Neural progenitor cell (in vitro differentiated cells): ENCODE results near the gene RALGAPA1. TPM values are rescaled to one million over a fixed set of nuclear protein-coding genes. Genes with fewer than 3 reads are reported as not detected.

Source experiments
- DNase-seq: peaks from one replicate; pipeline ENCODE4 v3.0.0-alpha.2; 2016; ENCODE audit warnings: low spot score
- H2AFZ ChIP-seq: fragments of 200-600 bp; sonication (generic); replicated peaks from 2 replicates; pipeline ENCODE4 v1.6.1; 2016; ENCODE audit warnings: antibody characterized with exemption
- H3F3A ChIP-seq: fragments of 200-600 bp; sonication (generic); 2 replicates; pipeline ENCODE4 v1.6.1; 2016; ENCODE audit warnings: antibody characterized with exemption, low read depth
- H3K27ac ChIP-seq: fragments of 200-600 bp; sonication (generic); 2 replicates; pipeline ENCODE4 v1.5.1; 2016; ENCODE audit warnings: mild to moderate bottlenecking
- H3K27me3 ChIP-seq: fragments of 200-600 bp; sonication (generic); 2 replicates; pipeline ENCODE4 v1.6.1; 2016; ENCODE audit warnings: mild to moderate bottlenecking, moderate library complexity
- H3K36me3 ChIP-seq: fragments of 200-600 bp; sonication (generic); 2 replicates; pipeline ENCODE4 v1.5.1; 2016
- H3K4me1 ChIP-seq: fragments of 200-600 bp; sonication (generic); 2 replicates; pipeline ENCODE4 v1.6.1; 2016; ENCODE audit warnings: mixed run types
- H3K4me2 ChIP-seq: fragments of 200-600 bp; sonication (generic); 2 replicates; pipeline ENCODE4 v1.6.1; 2016
- H3K4me3 ChIP-seq: fragments of 200-600 bp; sonication (generic); 2 replicates; pipeline ENCODE4 v1.5.1; 2016
- H3K79me2 ChIP-seq: fragments of 200-600 bp; sonication (generic); 2 replicates; pipeline ENCODE4 v1.6.1; 2016; ENCODE audit warnings: low read depth
- H3K9ac ChIP-seq: fragments of 200-600 bp; sonication (generic); 2 replicates; pipeline ENCODE4 v1.6.1; 2016
- H3K9me3 ChIP-seq: fragments of 200-600 bp; sonication (generic); 2 replicates; pipeline ENCODE4 v1.5.1; 2016; ENCODE audit warnings: low read depth
- H4K20me1 ChIP-seq: fragments of 200-600 bp; sonication (generic); 2 replicates; pipeline ENCODE4 v1.6.1; 2016; ENCODE audit warnings: low read depth
- H3K27ac Mint-ChIP-seq: 3 replicates; pipeline ENCODE4 v1.8.0; 2021; ENCODE audit warnings: mixed read lengths
- H3K27me3 Mint-ChIP-seq: 2 replicates; pipeline ENCODE4 v1.8.0; 2022; ENCODE audit warnings: low read depth, mild to moderate bottlenecking, inconsistent platforms, moderate library complexity, mixed read lengths; ENCODE audit not compliant: insufficient read depth
- H3K36me3 Mint-ChIP-seq: 3 replicates; pipeline ENCODE4 v1.8.0; 2021; ENCODE audit warnings: mixed read lengths
- H3K4me1 Mint-ChIP-seq: 3 replicates; pipeline ENCODE4 v1.8.0; 2021; ENCODE audit warnings: mixed read lengths
- H3K4me3 Mint-ChIP-seq: 3 replicates; pipeline ENCODE4 v1.8.0; 2021; ENCODE audit warnings: mild to moderate bottlenecking, moderate library complexity, mixed read lengths
- H3K9me3 Mint-ChIP-seq: 3 replicates; pipeline ENCODE4 v1.8.0; 2020; ENCODE audit warnings: mixed read lengths
- CTCF ChIP-seq: fragments of 200-600 bp; sonication (generic); IDR thresholded peaks from 2 replicates; pipeline ENCODE4 v1.5.1; 2017; ENCODE audit warnings: antibody characterized with exemption, mild to moderate bottlenecking
- EZH2 ChIP-seq: fragments of 200-600 bp; sonication (generic); IDR thresholded peaks from 2 replicates; pipeline ENCODE4 v1.6.1; 2017; ENCODE audit warnings: antibody characterized with exemption, mild to moderate bottlenecking, moderate library complexity
- EZH2phosphoT487 ChIP-seq: fragments of 200-600 bp; sonication (generic); IDR thresholded peaks from 2 replicates; pipeline ENCODE4 v1.6.1; 2017; ENCODE audit warnings: antibody characterized with exemption
- total RNA-seq: library from RNA; depleted of rRNA; stranded (reverse); fragments of >200 nt; gene quantifications from 2 replicates; pipeline ENCODE4 v1.2.3, GENCODE V29; 2015; ENCODE audit warnings: low replicate concordance

The RALGAPA1 gene
- total RNA-seq, 1 donor from 2014 or later = 31.7 TPM

DNA sequence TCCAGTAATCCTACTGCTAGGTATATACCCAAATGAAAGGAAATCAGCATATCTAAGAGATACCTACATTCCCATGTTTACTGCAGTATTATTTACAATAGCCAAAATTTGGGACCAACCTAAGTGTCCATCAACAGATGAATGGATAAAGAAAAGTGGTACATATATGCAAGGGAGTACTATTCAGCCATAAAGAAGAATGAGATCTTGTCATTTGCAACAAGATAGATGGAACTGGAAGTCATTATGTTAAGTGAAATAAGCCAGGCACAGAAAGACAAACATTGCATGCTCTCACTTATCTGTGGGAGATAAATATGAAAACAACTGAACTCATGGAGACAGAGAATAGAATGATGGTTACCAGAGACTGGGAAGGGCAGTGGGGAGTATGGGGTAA is 165.6 kb downstream of the RALGAPA1 start:
- Histone ChIP-seq H4K20me1 (no peaks in the 10 kb centered on the region), H3K79me2 (no peaks in the 10 kb centered on the region), H3F3A (no peaks in the 10 kb centered on the region), H3K4me1 (no peaks in the 10 kb centered on the region), H3K9ac (no peak overlapping the region), H2AFZ (no peak overlapping the region), H3K4me2 (no peak overlapping the region), H3K36me3 (no peaks in the 10 kb centered on the region), H3K27me3 (no peaks in the 10 kb centered on the region), H3K27ac (no peak overlapping the region), H3K4me3 (no peak overlapping the region), H3K9me3 (no peaks in the 10 kb centered on the region)
- DNase-seq = no peak
- Mint-ChIP-seq H3K36me3 (peaks cover 41% of the 10 kb centered on the region), H3K27ac (no peak overlapping the region), H3K4me3 (no peak overlapping the region), H3K27me3 (no peaks in the 10 kb centered on the region), H3K4me1 (no peaks in the 10 kb centered on the region), H3K9me3 (peaks cover 16% of the 10 kb centered on the region)
- TF ChIP-seq EZH2 (no peak), EZH2phosphoT487 (no peak), CTCF (no peak)

DNA sequence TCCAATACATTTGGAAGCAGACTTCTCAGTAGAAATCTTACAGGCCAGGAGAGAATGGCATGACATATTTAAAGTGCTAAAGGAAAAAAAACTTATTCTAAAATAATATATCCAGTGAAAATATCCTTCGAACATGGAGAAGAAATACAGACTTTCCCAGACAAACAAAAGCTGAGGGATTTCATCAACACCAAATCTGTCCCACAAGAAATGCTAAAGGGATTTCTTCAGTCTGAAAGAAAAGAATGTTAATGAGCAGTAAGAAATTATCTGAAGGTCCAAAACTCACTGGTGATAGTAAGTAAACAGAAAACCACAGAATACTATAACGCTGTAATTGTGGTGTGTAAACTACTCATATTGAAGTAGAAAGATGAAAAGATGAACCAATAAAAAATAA is 171.2 kb downstream of the RALGAPA1 start:
- no peak for TF ChIP-seq EZH2phosphoT487
- DNase-seq = no peak
- Histone ChIP-seq H3K4me3 (no peak overlapping the region), H3K27me3 (no peaks in the 10 kb centered on the region), H2AFZ (no peak overlapping the region), H3K4me1 (no peaks in the 10 kb centered on the region), H4K20me1 (no peaks in the 10 kb centered on the region), H3K9me3 (no peaks in the 10 kb centered on the region), H3K9ac (no peak overlapping the region), H3K4me2 (no peak overlapping the region), H3F3A (no peaks in the 10 kb centered on the region), H3K36me3 (no peaks in the 10 kb centered on the region), H3K79me2 (no peaks in the 10 kb centered on the region), H3K27ac (no peak overlapping the region)
- H3K4me3 Mint-ChIP-seq = no peak overlapping the region
- H3K27me3 Mint-ChIP-seq = no peaks in the 10 kb centered on the region
- H3K9me3 Mint-ChIP-seq = peaks cover 21% of the 10 kb centered on the region
- no peaks in the 10 kb centered on the region for H3K4me1 Mint-ChIP-seq
- no peak overlapping the region for H3K27ac Mint-ChIP-seq
- H3K36me3 Mint-ChIP-seq = peaks cover 42% of the 10 kb centered on the region

DNA sequence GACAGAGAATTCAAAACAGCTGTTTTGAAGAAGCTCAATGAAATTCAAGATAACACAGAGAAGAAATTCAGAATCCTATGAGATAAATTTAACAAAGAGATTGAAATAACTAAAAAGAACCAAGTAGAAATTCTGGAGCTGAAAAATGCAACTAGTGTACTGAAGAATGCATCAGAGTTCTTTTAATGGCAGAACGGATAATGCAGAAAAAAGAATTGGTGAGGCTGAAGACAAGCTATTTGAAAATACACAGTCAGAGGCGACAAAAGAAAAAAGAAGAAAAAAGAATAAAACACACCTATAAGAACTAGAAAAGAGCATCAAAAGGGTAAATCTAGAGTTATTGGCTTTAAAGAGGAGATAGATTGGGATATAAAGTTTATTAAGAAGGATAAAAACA is 171.8 kb downstream of the RALGAPA1 start:
- Histone ChIP-seq H4K20me1 (no peaks in the 10 kb centered on the region), H3K27me3 (no peaks in the 10 kb centered on the region), H2AFZ (no peak overlapping the region), H3K4me3 (no peak overlapping the region), H3K79me2 (no peaks in the 10 kb centered on the region), H3F3A (no peaks in the 10 kb centered on the region), H3K36me3 (no peaks in the 10 kb centered on the region), H3K27ac (no peak overlapping the region), H3K4me2 (no peak overlapping the region), H3K9ac (no peak overlapping the region), H3K4me1 (peaks cover 1% of the 10 kb centered on the region), H3K9me3 (no peaks in the 10 kb centered on the region)
- no peaks in the 10 kb centered on the region for H3K4me1 Mint-ChIP-seq
- H3K9me3 Mint-ChIP-seq = peaks cover 19% of the 10 kb centered on the region
- no peak for DNase-seq
- H3K27ac Mint-ChIP-seq = no peak overlapping the region
- H3K27me3 Mint-ChIP-seq = no peaks in the 10 kb centered on the region
- TF ChIP-seq EZH2 (no peak), EZH2phosphoT487 (no peak), CTCF (no peak)
- peaks cover 38% of the 10 kb centered on the region for H3K36me3 Mint-ChIP-seq
- H3K4me3 Mint-ChIP-seq = no peak overlapping the region

GRCh38 chr14:35632676-35633075 is 176.4 kb downstream of the RALGAPA1 start:
- Mint-ChIP-seq H3K27ac (no peak overlapping the region), H3K4me3 (no peak overlapping the region)
- H3F3A ChIP-seq = no peaks in the 10 kb centered on the region

More at GRCh38 chr14:35632676-35633075, 176.4 kb downstream of the RALGAPA1 start:
- no peak overlapping the region for H3K9ac ChIP-seq
- TF ChIP-seq CTCF (no peak), EZH2phosphoT487 (no peak), EZH2 (no peak)
- Mint-ChIP-seq H3K4me1 (peaks cover 4% of the 10 kb centered on the region), H3K36me3 (peaks cover 16% of the 10 kb centered on the region), H3K27me3 (no peaks in the 10 kb centered on the region), H3K9me3 (peaks cover 8% of the 10 kb centered on the region)
- DNase-seq = no peak
- H3K4me2 ChIP-seq = no peak overlapping the region
- no peaks in the 10 kb centered on the region for H4K20me1 ChIP-seq
- no peaks in the 10 kb centered on the region for H3K9me3 ChIP-seq
- no peaks in the 10 kb centered on the region for H3K36me3 ChIP-seq
- no peaks in the 10 kb centered on the region for H3K79me2 ChIP-seq
- H2AFZ ChIP-seq = no peak overlapping the region
- peaks cover 14% of the 10 kb centered on the region for H3K4me1 ChIP-seq
- no peaks in the 10 kb centered on the region for H3K27me3 ChIP-seq
- H3K4me3 ChIP-seq = no peak overlapping the region
- no peak overlapping the region for H3K27ac ChIP-seq
